ENCODE measurements around the gene IRX6. TPM values are rescaled to one million over a fixed set of nuclear protein-coding genes. Genes with fewer than 3 reads are reported as not detected.

The IRX6 gene
- total and polyA plus RNA-seq, 2 of the 4 experiments (the other 2 are of a cell fraction) = not detected

DNA sequence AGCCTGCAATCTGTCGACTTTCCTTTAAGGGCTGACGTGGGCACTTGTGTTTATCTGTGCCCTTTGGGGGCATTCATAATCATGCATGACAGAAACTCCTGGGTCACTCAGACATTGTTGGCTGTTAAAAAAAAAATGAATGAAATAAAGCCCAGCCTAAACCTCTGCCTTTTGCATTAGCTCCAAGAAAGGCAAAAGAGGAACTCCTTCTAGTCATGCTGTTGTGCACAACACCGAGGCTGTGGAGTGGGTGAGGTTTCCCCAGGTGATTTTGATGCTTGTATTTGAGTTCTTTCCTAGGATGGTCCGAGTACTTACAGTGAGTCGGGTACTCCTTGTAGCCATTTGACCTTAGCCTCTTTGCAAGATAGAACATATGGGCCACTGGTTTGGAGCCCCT, 49.6 kb upstream of the IRX6 start:
- Histone ChIP-seq H2BK15ac (ENCODE audit: low read depth, low read length) (no peak overlapping the region), H2BK5ac (ENCODE audit: low read depth, low read length, poor library complexity, severe bottlenecking) (no peak overlapping the region)
- in situ Hi-C loops (cut with MboI; ENCODE audit: low sequenced_read_pairs) = no loop called here

More for the DNA sequence above, 49.6 kb upstream of the IRX6 start:
- no peak overlapping the region for H3K27ac ChIP-seq (ENCODE audit: insufficient read depth, low read length)
- H4K91ac ChIP-seq (ENCODE audit: insufficient read depth, low read depth, low read length) = no peak overlapping the region
- intact Hi-C loops (cut with micrococcal nuclease) (no loop called here), dilution Hi-C loops (cut with HindIII; ENCODE audit: low sequenced_read_pairs, unreplicated experiment) (no loop called here)
- H3K9me1 ChIP-seq (ENCODE audit: insufficient read depth, low read length) = no peaks in the 10 kb centered on the region
- H3K36me3 ChIP-seq (ENCODE audit: control insufficient read depth, insufficient read depth, low read length) = no peaks in the 10 kb centered on the region
- no peak overlapping the region for H2AK5ac ChIP-seq (ENCODE audit: low read depth, low read length)
- CTCF ChIA-PET = no interaction called here
- no peak overlapping the region for H2AFZ ChIP-seq (replicated peaks; ENCODE audit: low read length, poor library complexity)
- H3K9ac ChIP-seq (ENCODE audit: low read depth, low read length) = no peak overlapping the region
- no peak overlapping the region for H3K4me2 ChIP-seq (ENCODE audit: low read depth, low read length)
- no peaks in the 10 kb centered on the region for H3K27me3 ChIP-seq (ENCODE audit: control insufficient read depth, insufficient read depth, low read length)
- H3K18ac ChIP-seq (ENCODE audit: low read depth, low read length) = no peak overlapping the region
- no peak overlapping the region for H3K14ac ChIP-seq (replicated peaks; ENCODE audit: low read depth, low read length)
- H4K20me1 ChIP-seq (ENCODE audit: insufficient read depth, low read length) = no peaks in the 10 kb centered on the region
- no peaks in the 10 kb centered on the region for H3K9me3 ChIP-seq (ENCODE audit: control insufficient read depth, insufficient read depth, low read length)
- POLR2A ChIA-PET (ENCODE audit: unreplicated experiment) = no interaction called here
- no peak for DNase-seq
- H3K79me1 ChIP-seq (ENCODE audit: low read depth in 1 of 2, low read length in 2 of 2) = no peaks in the 10 kb centered on the region
- no CpG with 5 or more reads among the region's 5 CpGs for WGBS, 2 experiments (ENCODE audit: extremely low coverage in 2 of 2, insufficient read length in 1 of 2)
- no peak overlapping the region for H4K8ac ChIP-seq (ENCODE audit: low read depth in 2 of 2, low read length in 2 of 2)
- no peak overlapping the region for H3K4me3 ChIP-seq (ENCODE audit: insufficient read depth, low read depth, low read length)
- TF ChIP-seq NFE2L2 (IDR thresholded peaks at IDR 0.05; ENCODE audit: low read depth, low read length) (no peak), SMC3 (IDR thresholded peaks at IDR 0.05; ENCODE audit: low read depth, low read length) (no peak), USF2 (IDR thresholded peaks at IDR 0.05; ENCODE audit: low read depth, low read length) (no peak), MAZ (IDR thresholded peaks at IDR 0.05; ENCODE audit: borderline replicate concordance, low read depth, low read length) (no peak), CEBPB (IDR thresholded peaks at IDR 0.05; ENCODE audit: low read depth, low read length) (no peak), MAFK (IDR thresholded peaks at IDR 0.05; ENCODE audit: low read depth, low read length) (no peak), RCOR1 (IDR thresholded peaks at IDR 0.05; ENCODE audit: insufficient replicate concordance, low read length) (no peak), BHLHE40 (IDR thresholded peaks at IDR 0.05; ENCODE audit: low read depth, low read length) (no peak), RAD21 (IDR thresholded peaks at IDR 0.05; ENCODE audit: low read length) (no peak), CHD1 (IDR thresholded peaks at IDR 0.05; ENCODE audit: low read depth, low read length) (no peak), MXI1 (IDR thresholded peaks at IDR 0.05; ENCODE audit: borderline replicate concordance, low read depth, low read length) (no peak)
- TF ChIP-seq, protein P1, sequence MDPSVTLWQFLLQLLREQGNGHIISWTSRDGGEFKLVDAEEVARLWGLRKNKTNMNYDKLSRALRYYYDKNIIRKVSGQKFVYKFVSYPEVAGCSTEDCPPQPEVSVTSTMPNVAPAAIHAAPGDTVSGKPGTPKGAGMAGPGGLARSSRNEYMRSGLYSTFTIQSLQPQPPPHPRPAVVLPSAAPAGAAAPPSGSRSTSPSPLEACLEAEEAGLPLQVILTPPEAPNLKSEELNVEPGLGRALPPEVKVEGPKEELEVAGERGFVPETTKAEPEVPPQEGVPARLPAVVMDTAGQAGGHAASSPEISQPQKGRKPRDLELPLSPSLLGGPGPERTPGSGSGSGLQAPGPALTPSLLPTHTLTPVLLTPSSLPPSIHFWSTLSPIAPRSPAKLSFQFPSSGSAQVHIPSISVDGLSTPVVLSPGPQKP (IDR thresholded peaks at IDR 0.05; ENCODE audit: borderline replicate concordance, low read depth, low read length) = no peak
- no peak overlapping the region for H3K56ac ChIP-seq (ENCODE audit: extremely low read depth, insufficient read depth, low read length)
- H2BK120ac ChIP-seq (ENCODE audit: low read depth, low read length) = no peak overlapping the region
- no peak for ATAC-seq (ENCODE audit: low read depth)
- H3K4me1 ChIP-seq (ENCODE audit: control insufficient read depth, insufficient read depth, low read length) = no peaks in the 10 kb centered on the region
- BruUV-seq (replicated peaks) = no TSS peak
- H4K5ac ChIP-seq (ENCODE audit: low read depth, low read length) = no peak overlapping the region
- H2BK20ac ChIP-seq (ENCODE audit: low read depth, low read length) = no peak overlapping the region
- H3K23ac ChIP-seq (ENCODE audit: low read depth, low read length) = no peak overlapping the region
- no peak overlapping the region for H3K4ac ChIP-seq (ENCODE audit: low read depth, low read length)
- H2AK9ac ChIP-seq (replicated peaks; ENCODE audit: low read depth, low read length, poor library complexity) = no peak overlapping the region
